Measurements from ENCODE around the gene NPAS2.

NPAS2 gene

DNA sequence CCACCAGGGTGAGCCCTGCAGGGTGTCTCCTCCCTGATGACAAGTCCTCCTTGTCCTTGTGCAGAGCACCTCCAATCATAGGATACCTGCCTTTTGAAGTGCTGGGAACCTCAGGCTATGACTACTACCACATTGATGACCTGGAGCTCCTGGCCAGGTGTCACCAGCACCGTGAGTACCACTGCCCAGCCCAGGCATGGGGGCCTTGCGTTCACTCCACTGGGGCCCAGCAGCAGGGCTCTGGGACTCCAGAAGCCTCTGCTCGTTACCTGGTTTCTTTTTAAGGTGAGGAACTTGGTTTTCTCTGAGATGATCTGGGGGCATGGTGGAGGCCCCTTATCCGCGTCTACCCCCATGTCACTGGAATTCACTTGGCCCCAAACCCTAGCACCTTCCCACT lies 145.7 kb downstream of the NPAS2 start:
- DNase-seq (ENCODE audit: low read depth), result no peak

GRCh38 chr2:100967716-100968115 lies 147.8 kb downstream of the NPAS2 start:
- DNase-seq (ENCODE audit: low read depth), result no peak

GRCh38 chr2:100968146-100969145 lies 148.5 kb downstream of the NPAS2 start:
- no peak for DNase-seq (ENCODE audit: low read depth)

GRCh38 chr2:100969998-100970397 lies 150.1 kb downstream of the NPAS2 start:
- DNase-seq (ENCODE audit: low read depth), result no peak

GRCh38 chr2:100971221-100971620 lies 151.3 kb downstream of the NPAS2 start:
- DNase-seq (ENCODE audit: low read depth), result no peak

DNA sequence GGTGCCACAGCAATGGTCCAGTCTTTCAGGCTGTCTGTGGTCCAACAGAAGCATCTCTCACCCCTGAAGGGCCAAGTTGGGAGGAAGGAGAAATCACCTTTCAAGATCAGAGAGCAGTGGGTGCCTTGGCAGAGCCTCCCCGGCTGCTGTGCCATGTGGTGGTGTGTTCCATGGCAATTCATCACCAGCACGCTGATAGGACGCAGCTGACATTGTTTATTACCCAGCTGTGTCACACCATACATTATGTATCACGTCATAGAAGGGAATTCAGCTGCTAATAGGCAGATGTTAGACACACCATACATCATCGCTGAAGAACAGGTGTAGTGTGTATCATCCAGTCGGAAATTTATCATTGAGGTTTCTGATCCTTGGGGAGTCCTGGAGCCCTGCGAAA lies 152.5 kb downstream of the NPAS2 start:
- DNase-seq (ENCODE audit: low read depth), result no peak

DNA sequence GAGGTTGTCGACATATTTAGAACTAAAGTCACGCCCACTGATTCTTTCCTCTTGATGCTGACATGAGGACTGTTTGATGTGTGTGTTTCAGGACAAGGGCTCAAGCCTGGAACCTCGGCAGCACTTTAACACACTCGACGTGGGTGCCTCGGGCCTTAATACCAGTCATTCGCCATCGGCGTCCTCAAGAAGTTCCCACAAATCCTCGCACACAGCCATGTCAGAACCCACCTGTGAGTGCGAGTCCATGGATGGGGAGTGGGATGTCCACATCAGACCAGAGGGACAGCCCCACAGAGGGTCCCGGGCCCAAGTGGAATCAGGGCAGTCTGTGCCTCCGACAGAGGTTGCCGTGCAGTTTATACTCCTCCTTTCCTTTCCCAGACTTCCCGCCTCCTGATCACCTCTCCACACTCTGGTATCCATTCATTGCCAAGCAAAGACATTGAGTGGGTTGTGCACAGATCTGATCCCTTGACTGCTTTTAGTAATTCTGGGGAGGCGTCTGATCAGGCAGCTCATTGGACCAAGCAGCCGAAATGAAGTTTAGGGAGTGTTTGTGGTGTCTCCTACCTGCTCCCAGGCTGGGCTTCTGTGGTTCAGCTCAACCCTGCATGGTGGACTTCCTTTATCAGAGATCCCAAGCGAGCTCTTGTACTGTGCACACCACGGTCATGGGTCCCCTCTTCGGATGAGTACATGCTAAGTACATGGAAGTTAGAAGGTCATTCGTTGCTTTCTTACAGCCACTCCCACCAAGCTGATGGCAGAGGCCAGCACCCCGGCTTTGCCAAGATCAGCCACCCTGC lies 155.0 kb downstream of the NPAS2 start:
- no peak for DNase-seq (ENCODE audit: low read depth)

DNA sequence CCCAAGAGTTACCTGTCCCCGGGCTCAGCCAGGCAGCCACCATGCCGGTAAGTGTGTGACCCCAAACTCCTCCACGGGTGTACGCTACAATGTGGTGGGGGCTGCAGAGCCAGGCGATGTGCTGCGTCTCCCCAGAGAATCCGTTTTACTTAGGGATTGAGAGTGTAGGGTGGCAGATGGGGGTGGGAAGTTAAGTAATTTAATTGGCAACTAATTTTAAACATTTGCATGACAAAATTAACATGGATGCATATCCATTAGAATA lies 155.5 kb downstream of the NPAS2 start:
- DNase-seq (ENCODE audit: low read depth), result no peak

DNA sequence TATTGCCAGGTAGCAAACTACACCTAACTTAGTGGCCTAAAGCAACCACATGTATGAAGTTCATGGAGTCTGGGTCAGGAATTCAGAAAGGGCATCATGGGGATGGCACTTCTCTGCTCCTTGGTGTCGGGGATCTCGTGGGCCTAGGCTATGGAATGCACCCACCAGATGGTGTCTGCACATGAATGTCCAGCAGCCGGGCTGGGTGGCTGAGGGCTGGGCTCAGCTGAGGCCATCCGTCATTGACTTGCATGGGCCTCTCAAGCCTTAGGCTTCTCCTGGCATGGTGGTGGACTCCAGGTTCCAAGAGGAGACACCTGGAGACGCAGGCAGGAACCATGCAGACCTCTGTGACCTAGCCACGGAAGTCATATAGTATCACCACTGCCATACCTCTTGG lies 156.1 kb downstream of the NPAS2 start:
- no peak for DNase-seq (ENCODE audit: low read depth)

DNA sequence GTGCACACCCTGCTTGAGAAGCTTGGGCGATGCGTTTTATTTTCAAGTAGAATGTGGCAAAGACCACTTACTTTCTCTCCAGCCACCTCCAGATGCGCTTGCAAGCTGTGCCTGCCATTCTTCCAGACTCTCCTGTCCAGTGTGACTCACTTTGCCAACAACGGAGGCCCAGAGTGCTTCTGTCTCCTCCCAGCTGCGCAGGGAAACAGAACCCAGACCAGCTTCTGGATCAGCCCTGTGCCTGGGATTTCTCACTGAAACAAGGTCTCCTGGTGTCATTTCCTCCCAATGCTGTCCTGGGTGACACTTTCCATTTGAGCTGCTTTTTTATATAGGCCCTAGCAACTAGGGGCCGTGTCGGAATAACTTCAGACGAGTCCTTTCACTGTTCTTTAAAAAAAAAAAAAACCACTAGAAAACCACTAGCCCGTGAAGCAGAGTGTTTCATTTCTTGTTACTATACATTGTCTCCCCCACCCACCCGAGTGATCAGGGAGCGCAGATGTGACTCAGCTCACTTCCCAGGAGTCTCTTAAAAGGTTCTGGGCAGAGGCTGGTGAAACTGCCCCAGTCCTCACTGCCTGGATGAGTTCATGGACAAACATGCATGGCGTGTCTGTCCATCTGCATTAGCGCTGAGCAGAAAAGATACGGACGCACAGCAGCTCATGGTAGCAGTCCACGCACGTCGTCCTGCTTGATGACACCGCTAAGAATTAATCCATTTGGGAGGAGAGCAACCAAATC lies 156.9 kb downstream of the NPAS2 start:
- DNase-seq (ENCODE audit: low read depth), result no peak

DNA sequence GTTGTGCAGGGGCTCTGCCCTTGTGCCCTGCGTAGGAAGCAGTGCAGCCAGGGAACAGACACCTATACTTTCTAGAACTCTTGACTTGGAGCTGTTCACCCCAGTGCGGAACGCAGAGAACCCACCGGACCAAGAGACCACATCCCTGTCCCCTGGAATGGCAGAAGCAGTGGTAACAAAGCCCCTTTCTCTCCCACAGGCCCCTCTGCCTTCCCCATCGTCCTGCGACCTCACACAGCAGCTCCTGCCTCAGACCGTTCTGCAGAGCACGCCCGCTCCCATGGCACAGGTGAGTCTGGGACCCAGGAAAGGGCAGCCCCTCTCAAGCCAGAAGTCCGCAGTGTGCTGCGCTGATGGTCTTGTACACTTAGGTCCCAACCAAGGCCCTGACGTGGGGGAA lies 157.6 kb downstream of the NPAS2 start:
- DNase-seq (ENCODE audit: low read depth), result no peak

GRCh38 chr2:100978582-100979191 lies 158.7 kb downstream of the NPAS2 start:
- DNase-seq (ENCODE audit: low read depth), result no peak

GRCh38 chr2:100980046-100980445 lies 160.1 kb downstream of the NPAS2 start:
- DNase-seq (ENCODE audit: low read depth), result no peak

DNA sequence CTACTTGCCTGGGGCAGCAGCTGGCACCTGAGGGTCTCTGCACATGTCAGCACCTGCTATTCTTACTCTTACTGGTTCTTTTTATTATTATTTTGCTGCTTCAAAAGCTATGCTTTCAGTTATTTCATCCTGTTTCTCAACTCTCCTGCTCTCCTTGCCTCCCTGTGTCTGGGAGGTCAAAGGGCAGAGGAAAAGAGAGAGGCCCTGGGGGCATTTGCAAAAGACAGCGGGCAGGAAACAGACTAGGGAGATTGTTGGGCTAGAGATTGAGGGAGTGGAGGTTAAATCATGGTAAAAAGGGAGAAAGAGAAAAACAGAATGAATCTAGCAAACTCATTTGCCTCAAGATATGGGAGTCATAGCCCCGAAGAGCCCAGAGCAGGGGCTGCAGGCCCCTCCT lies 161.1 kb downstream of the NPAS2 start:
- no peak for DNase-seq (ENCODE audit: low read depth)

- no peak for DNase-seq (ENCODE audit: low read depth)
Observed at GRCh38 chr2:100982431-100982861, 162.5 kb downstream of the NPAS2 start.

GRCh38 chr2:100983201-100983600 lies 163.3 kb downstream of the NPAS2 start:
- DNase-seq (ENCODE audit: low read depth), result no peak

GRCh38 chr2:100983684-100984310 lies 163.9 kb downstream of the NPAS2 start:
- no peak for DNase-seq (ENCODE audit: low read depth)

- DNase-seq (ENCODE audit: low read depth), result peak; percentile 66
Observed at GRCh38 chr2:100984892-100985307, 165.0 kb downstream of the NPAS2 start.

DNA sequence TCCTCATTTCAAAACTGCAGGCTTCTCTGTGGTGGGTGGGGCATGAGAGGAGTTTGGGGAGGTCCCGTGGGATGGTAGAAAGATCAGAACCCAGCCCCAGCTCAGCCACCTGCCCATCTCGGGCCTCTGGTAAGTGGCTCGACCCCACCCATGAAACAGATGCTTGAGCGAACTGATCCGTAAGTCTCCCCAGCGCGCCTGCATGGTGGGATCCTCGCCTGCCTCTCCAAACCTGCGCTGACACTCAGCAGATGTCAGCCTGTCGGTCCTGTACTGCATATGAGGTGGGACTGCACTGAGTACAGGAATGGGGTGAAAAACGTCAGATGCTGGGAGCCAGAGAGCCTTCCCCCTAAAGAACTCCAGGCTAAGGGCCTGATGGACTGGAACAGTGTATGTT lies 166.2 kb downstream of the NPAS2 start:
- no peak for DNase-seq (ENCODE audit: low read depth)

DNA sequence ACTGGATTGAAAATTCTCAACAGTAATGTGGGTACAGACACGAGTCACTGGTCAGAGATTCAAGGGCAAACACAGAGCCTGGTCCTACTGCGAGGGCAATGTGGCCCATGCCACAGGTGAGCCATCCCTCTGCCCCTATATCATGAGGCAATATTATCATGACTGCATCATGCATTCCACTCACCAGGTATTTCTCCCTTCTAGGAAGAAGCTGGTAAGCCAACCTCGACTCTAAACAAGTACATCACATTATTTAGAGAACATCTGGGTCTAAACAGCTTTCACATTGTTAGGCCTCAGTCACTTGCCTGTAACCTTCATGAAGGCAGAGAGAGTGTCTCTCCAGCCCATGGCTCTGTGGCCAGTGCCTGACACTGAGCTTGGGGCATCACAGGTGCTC lies 167.6 kb downstream of the NPAS2 start:
- DNase-seq (ENCODE audit: low read depth), result no peak

DNA sequence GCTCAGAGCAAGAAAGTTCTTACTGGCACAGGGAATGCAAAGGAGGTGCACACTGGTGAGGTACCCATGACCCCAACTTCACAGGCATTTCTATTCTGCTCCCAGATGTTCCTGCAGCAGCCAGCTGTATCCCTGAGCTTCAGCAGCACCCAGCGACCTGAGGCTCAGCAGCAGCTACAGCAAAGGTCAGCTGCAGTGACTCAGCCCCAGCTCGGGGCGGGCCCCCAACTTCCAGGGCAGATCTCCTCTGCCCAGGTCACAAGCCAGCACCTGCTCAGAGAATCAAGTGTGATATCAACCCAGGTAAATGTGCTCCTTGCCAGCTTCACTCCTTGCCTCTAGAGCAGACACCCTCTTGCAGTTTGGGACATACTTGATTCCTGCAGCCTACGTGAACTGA lies 168.0 kb downstream of the NPAS2 start:
- DNase-seq (ENCODE audit: low read depth), result no peak

Measured in fibroblast of the conjunctiva (primary cell).